ENCODE results near the gene ELOVL1. TPM values are rescaled to one million over a fixed set of nuclear protein-coding genes. Genes with fewer than 3 reads are reported as not detected.
A peak's percentile ranks its signal among the peaks of the same experiment; 100 is the strongest.

ELOVL1 gene
- total and polyA plus RNA-seq, 12 donors: 24.9 to 242 (median 67.2) TPM

- intact Hi-C loops (cut with DNase I): no loop called here
- peaks cover 0 to 6% of the 10 kb centered on the region in 2 donors for H3K4me1 ChIP-seq (replicated peaks in 1 of 2)
- no peaks in the 10 kb centered on the region for H3K9me3 ChIP-seq (replicated peaks in 1 of 3)
- DNase-seq: peak; percentile 46 to 73 (median 64)
- H3K36me3 ChIP-seq (replicated peaks in 1 of 2): no peaks in the 10 kb centered on the region
- peak overlapping the region in 1 of 5 donors; percentile 31 for H3K27ac ChIP-seq
- 59 to 71% (median 62%) methylated on average over 7 to 16 of the region's 16 CpGs for WGBS, 4 donors
- TF ChIP-seq POLR2A (IDR thresholded peaks at IDR 0.05) (no peak), CTCF (IDR thresholded peaks at IDR 0.05) (no peak)
- H3K27me3 ChIP-seq: no peaks in the 10 kb centered on the region
- no peak overlapping the region for H3K4me3 ChIP-seq
Measured at GRCh38 chr1:43321331-43321891, 46.4 kb downstream of the ELOVL1 start.

GRCh38 chr1:43319766-43320165 is 48.0 kb downstream of the ELOVL1 start:
- H3K27me3 ChIP-seq: no peaks in the 10 kb centered on the region
- no peak overlapping the region for H3K4me3 ChIP-seq
- no peak overlapping the region for H3K27ac ChIP-seq
- intact Hi-C loops (cut with DNase I): no loop called here
- no peak for TF ChIP-seq CTCF (IDR thresholded peaks at IDR 0.05)
- TF ChIP-seq POLR2A (IDR thresholded peaks at IDR 0.05): no peak
- DNase-seq: no peak
- H3K4me1 ChIP-seq (replicated peaks in 1 of 2): peaks cover 0 to 6% of the 10 kb centered on the region in 2 donors
- WGBS, 4 donors: 66 to 100% (median 91%) methylated on average over 2 to 3 of the region's 3 CpGs
- no peaks in the 10 kb centered on the region for H3K36me3 ChIP-seq (replicated peaks in 1 of 2)
- no peaks in the 10 kb centered on the region for H3K9me3 ChIP-seq (replicated peaks in 1 of 3)

GRCh38 chr1:43319288-43319687 is 48.5 kb downstream of the ELOVL1 start:
- no peak for DNase-seq
- Histone ChIP-seq H3K4me1 (replicated peaks in 1 of 2) (peaks cover 0 to 6% of the 10 kb centered on the region in 2 donors), H3K4me3 (no peak overlapping the region), H3K9me3 (replicated peaks in 1 of 3) (no peaks in the 10 kb centered on the region), H3K27me3 (no peaks in the 10 kb centered on the region), H3K27ac (no peak overlapping the region), H3K36me3 (replicated peaks in 1 of 2) (no peaks in the 10 kb centered on the region)
- WGBS, 4 donors: 92 to 98% (median 97%) methylated on average over 4 to 5 of the region's 5 CpGs
- intact Hi-C loops (cut with DNase I): no loop called here
- TF ChIP-seq CTCF (IDR thresholded peaks at IDR 0.05) (no peak), POLR2A (IDR thresholded peaks at IDR 0.05) (no peak)

GRCh38 chr1:43318831-43319230 is 49.0 kb downstream of the ELOVL1 start:
- Histone ChIP-seq H3K9me3 (replicated peaks in 1 of 3) (no peaks in the 10 kb centered on the region), H3K4me1 (replicated peaks in 1 of 2) (peaks cover 0 to 6% of the 10 kb centered on the region in 2 donors), H3K27ac (no peak overlapping the region), H3K27me3 (no peaks in the 10 kb centered on the region), H3K36me3 (replicated peaks in 1 of 2) (no peaks in the 10 kb centered on the region), H3K4me3 (no peak overlapping the region)
- 33 to 71% (median 60%) methylated on average over 4 of the region's 4 CpGs for WGBS, 4 donors
- DNase-seq: peak in 4 of 7 donors; percentile 33 to 49 (median 44)
- TF ChIP-seq CTCF (IDR thresholded peaks at IDR 0.05) (no peak), POLR2A (IDR thresholded peaks at IDR 0.05) (no peak)
- intact Hi-C loops (cut with DNase I): no loop called here
